Bronchial epithelial cell (primary cell): ENCODE measurements around the gene MAGI2. TPM values are rescaled to one million over a fixed set of nuclear protein-coding genes. Genes with fewer than 3 reads are reported as not detected.

Experiments used
- DNase-seq: peaks from one replicate; pipeline ENCODE4 v3.0.0-alpha.2; 2010; ENCODE audit warnings: low read depth
- FAIRE-seq: peaks from 2 replicates; lab custom pipeline; 2011; peaks lifted over from hg19 to GRCh38; lab: Jason Lieb, UNC
- H3K27me3 ChIP-seq: 2 replicates; pipeline ENCODE4 v1.5.1; 2011; ENCODE audit warnings: low read length; ENCODE audit not compliant: control insufficient read depth, insufficient read depth
- H3K36me3 ChIP-seq: 2 replicates; pipeline ENCODE4 v1.5.1; 2011; ENCODE audit warnings: low read length; ENCODE audit not compliant: control insufficient read depth, insufficient read depth
- H3K4me3 ChIP-seq: 2 replicates; pipeline ENCODE4 v1.5.1; 2011; ENCODE audit warnings: mild to moderate bottlenecking, low read depth, low read length, control low read depth
- total RNA-seq: library from RNA; depleted of rRNA; stranded (reverse); fragments of >200 nt; gene quantifications from 2 replicates; pipeline ENCODE4 v1.2.1, GENCODE V29; 2014
- TF ChIP-seq, protein P1 (sequence below): IDR thresholded peaks from 2 replicates; pipeline ENCODE4 v1.5.1; 2011; ENCODE audit warnings: mild to moderate bottlenecking, moderate library complexity, low read length, control low read depth, inconsistent platforms; ENCODE audit not compliant: insufficient read depth, severe bottlenecking

MAGI2 gene
- total RNA-seq, 1 donor from 2014 or later, result 2.6 TPM

DNA sequence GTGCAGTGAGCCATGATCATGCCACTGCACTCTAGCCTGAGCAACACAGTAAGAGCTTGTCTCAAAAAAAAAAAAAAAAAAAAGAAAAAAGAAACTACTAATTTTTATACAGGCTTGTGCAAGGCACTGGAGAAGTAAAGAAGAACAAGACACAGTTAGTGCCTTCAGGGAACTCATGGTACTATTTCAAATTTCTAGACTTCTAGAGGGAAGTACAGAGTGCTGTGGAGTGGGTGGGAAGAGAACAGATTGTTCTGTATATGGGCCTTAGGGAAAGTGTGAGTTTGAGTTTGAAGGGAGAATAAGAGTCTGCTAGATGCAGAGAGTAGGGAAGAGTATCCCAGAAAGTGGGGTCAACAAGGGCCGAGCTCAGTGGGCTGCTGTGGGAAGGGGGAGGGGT, 1420.1 kb downstream of the MAGI2 start:
- FAIRE-seq, result no peak
- TF ChIP-seq, protein P1, sequence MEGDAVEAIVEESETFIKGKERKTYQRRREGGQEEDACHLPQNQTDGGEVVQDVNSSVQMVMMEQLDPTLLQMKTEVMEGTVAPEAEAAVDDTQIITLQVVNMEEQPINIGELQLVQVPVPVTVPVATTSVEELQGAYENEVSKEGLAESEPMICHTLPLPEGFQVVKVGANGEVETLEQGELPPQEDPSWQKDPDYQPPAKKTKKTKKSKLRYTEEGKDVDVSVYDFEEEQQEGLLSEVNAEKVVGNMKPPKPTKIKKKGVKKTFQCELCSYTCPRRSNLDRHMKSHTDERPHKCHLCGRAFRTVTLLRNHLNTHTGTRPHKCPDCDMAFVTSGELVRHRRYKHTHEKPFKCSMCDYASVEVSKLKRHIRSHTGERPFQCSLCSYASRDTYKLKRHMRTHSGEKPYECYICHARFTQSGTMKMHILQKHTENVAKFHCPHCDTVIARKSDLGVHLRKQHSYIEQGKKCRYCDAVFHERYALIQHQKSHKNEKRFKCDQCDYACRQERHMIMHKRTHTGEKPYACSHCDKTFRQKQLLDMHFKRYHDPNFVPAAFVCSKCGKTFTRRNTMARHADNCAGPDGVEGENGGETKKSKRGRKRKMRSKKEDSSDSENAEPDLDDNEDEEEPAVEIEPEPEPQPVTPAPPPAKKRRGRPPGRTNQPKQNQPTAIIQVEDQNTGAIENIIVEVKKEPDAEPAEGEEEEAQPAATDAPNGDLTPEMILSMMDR, result no peak
- Histone ChIP-seq H3K36me3 (no peaks in the 10 kb centered on the region), H3K27me3 (no peaks in the 10 kb centered on the region), H3K4me3 (no peak overlapping the region)
- DNase-seq, result no peak

DNA sequence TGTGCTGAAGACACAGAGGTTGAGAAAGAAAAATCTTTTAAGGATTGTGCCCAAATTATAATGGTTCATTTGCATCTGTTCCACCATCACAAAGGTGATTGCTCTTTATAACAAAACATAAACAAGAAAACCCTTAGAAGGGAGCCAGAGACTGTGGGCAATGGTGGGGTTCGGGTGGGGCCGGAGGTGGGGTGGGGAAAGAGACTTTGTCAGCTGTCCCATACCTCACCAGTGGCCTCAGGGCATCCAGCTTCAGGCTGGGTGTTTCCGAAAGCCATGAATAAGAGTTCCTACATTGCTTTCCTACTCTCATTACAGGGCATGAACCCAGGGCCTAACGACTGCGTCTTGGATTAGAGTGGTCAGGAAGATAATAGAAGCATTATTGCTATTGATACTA, 1427.0 kb downstream of the MAGI2 start:
- H3K27me3 ChIP-seq, result no peaks in the 10 kb centered on the region
- no peak for FAIRE-seq

DNA sequence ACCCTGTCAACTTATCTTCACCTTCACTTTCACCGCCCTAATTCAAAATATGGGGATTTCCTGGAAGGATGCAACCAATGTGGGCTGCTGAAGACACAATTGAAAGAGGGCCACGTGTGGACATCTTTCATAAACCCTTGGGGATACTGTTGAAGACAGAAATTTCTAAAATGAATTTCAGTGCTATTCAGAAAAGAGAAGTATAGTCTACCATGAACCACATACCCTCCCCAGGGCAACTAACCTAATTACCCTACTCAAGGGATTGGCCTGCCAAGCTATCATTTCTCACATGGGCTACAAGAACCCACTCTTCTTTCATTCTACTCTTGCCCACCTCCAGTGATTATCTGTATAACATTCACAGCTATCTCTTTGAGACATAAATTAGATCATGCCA, 1428.9 kb downstream of the MAGI2 start:
- DNase-seq (no peak), FAIRE-seq (no peak)
- TF ChIP-seq, protein P1, result no peak
- Histone ChIP-seq H3K27me3 (no peaks in the 10 kb centered on the region), H3K4me3 (no peak overlapping the region), H3K36me3 (no peaks in the 10 kb centered on the region)

More for the DNA sequence above, 1427.0 kb downstream of the MAGI2 start:
- TF ChIP-seq, protein P1, result no peak
- Histone ChIP-seq H3K4me3 (no peak overlapping the region), H3K36me3 (no peaks in the 10 kb centered on the region)
- no peak for DNase-seq

DNA sequence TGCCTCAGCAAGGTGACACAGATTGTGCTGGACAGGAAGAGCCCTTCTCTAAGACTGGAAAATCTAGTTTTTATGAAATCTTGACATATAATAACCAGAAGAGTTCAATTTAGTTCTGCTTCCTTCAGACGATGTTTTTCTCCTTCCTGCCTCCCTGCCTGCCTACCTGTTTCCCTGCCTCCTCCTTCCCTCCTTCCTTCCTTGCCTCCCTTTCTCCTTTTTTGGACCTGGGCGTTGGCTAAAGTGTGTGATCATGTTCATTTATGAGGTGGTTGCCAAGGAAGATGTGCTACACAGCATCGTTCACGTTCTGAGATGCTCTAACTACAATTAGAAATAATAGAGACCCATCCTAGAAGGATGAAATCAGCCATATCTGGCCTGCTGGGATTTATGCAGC, 1430.3 kb downstream of the MAGI2 start:
- Histone ChIP-seq H3K27me3 (no peaks in the 10 kb centered on the region), H3K36me3 (no peaks in the 10 kb centered on the region), H3K4me3 (no peak overlapping the region)
- TF ChIP-seq, protein P1, result no peak
- DNase-seq, result no peak
- FAIRE-seq, result no peak

DNA sequence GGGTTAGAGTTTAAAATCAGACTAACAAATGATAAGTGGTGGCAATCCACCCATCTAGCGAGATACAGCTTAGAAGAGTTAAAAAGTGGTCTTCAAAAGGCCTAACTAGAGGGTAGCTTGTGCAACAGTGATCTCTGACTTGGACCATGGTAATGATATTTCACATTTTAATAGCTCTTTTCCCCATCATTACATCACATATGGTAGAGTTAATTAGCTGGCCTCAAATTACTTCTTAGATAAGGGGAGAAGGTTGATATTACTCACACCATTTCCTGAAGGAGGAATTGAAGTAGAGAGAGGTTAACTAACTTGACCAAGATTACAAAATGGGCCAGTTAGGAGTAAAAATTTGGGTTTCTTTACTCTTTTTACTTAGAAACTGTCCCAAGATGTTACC, 1431.3 kb downstream of the MAGI2 start:
- TF ChIP-seq, protein P1, result no peak
- no peak overlapping the region for H3K4me3 ChIP-seq
- FAIRE-seq (no peak), DNase-seq (no peak)
- no peaks in the 10 kb centered on the region for H3K36me3 ChIP-seq
- no peaks in the 10 kb centered on the region for H3K27me3 ChIP-seq

DNA sequence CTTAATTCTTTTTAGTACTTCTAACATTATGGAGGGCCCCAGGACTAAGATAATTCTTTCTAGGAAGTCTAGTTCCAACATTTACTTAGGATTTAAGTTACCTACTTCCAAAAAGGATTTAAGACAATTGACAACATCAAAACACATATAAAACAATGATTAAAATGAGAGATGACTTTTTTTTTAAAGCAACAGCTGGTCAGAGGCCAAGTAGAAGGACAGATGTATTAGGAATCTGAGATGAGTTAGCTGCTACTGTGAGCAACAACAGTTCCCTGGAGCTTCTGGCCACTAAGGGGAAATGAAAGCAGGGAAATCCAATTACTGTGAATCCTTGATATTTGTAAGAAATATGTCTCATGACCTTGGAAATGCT, 1432.6 kb downstream of the MAGI2 start:
- Histone ChIP-seq H3K4me3 (no peak overlapping the region), H3K36me3 (no peaks in the 10 kb centered on the region), H3K27me3 (no peaks in the 10 kb centered on the region)
- FAIRE-seq, result no peak
- no peak for DNase-seq
- TF ChIP-seq, protein P1, result no peak
